Fibroblast of gingiva (primary cell): ENCODE results near the gene HOXB2.
"Not testable (repeated sequence)": the region's sequence is repeated elsewhere in the genome, so short reads cannot be mapped to it uniquely, and the experiment has no call there.

Source experiments
- DNase-seq: peaks from one replicate; pipeline ENCODE4 v3.0.0-alpha.2; 2011; ENCODE audit warnings: low read depth

HOXB2 gene

GRCh38 chr17:48541036-48541576 is 3.8 kb downstream of the HOXB2 start:
- no peak for DNase-seq

DNA sequence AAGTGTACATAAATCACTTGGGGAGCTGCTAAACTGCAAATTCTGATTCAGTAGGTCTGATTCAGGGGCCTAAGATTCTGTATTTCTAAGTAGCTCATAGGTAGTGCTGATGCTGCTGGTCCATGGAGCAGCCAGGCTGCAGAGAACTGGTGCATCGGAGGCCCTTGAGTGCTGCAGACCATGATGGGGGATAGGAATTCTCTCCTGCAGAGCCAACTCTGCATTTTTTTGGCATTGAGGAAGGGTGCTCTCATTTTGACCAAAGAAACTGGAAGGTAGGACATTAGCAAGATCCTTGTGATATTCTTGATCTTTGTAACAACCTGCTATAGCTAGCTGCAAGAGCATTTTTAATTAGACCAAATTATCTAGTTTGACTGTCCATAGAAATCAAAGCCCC is 4.7 kb downstream of the HOXB2 start:
- DNase-seq, result no peak

GRCh38 chr17:48539177-48539576 is 5.7 kb downstream of the HOXB2 start:
- no peak for DNase-seq

DNA sequence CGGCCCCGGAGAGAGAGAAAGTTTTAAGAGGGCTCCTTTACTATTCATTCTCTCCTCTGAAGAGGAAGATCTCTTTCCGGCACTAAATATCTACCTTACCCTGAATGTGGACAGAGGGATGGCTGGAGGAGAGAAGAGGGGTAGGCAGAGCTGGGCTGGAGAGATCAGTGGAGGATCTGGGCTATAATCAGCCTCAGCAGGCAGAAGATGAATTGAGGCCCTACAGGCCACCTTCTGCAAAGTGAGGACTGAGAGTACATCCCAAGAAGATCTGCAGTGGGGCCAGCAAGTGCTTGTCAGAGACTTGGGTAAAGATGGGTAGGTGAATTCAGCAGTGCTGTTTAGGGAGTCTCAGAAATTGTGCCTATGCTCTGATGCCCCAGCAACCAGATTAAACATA is 7.6 kb downstream of the HOXB2 start:
- no peak for DNase-seq

GRCh38 chr17:48535793-48536559 is 8.9 kb downstream of the HOXB2 start:
- DNase-seq, result not testable (repeated sequence)

DNA sequence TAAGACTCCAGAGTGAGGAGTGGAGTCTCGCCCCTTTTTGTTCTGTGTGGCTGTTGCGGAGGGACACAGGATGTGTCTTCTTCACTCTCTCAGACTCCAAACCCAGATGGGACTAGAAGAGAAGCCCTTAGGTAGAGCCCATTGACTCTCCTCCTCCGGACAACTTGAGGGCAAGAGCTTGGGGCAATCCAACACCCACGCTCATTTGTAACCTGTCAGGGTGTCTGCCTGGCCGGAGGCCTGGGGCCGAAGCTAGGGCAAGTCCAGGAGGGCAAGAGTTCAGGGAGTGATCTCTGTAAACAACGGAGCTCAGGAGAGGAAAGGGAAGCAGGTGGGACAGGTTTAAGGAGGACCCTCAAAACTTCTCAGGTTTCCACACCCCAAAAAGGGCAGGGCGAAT is 12.6 kb downstream of the HOXB2 start:
- no peak for DNase-seq

GRCh38 chr17:48530887-48531272 is 14.0 kb downstream of the HOXB2 start, which contains the start of gene HOXB1:
TSS of gene HOXB1 (minus strand) at chr17:48531011. CDS start at chr17:48530904, 107 bp downstream.
- no peak for DNase-seq

DNA sequence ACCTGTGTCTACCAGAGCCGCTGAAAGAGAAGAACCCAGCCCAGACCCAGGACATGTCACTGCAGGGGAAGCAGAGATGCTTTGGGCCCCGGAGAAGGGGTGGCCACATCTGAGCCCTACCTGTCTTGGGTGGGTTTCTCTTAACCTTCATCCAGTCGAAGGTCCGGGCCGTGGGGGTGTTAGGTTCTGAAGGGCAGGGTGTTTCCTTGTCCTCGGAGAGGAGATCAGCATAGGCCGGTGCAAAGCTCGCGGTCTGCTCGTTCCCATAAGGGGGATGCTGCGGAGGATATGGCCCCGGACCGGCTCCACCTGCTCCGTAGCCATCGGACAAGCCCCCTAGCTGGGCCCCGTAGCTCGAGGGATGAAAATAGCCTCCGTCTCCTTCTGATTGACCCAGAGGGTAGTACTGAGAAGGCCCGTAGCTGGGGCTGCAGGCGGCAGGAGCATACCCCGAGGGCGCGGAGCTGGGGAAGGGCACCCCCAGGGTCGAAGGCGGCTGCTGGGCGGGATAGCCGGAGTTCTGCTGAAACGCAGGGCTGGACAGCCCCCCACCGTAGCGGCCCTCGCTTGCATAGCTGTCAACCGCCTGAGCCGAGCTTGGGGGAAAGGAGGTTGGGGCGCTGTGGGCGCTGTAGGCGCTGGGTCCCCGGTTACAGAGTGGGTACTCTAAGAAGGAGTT is 14.6 kb downstream of the HOXB2 start:
- no peak for DNase-seq

DNA sequence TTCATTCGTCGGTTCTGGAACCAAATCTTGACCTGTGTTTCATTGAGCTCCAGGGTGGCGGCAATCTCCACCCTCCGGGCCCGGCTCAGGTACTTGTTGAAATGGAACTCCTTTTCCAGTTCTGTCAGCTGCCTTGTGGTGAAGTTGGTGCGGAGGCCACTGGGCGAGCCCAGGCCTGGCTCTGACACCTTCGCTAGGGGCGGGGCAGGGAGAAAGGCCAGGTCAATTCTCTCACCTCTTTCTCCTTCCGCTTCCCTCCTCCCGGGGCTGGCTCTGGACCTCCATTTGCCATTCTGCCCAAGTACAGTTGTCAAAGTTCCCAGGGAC is 15.3 kb downstream of the HOXB2 start:
- no peak for DNase-seq

DNA sequence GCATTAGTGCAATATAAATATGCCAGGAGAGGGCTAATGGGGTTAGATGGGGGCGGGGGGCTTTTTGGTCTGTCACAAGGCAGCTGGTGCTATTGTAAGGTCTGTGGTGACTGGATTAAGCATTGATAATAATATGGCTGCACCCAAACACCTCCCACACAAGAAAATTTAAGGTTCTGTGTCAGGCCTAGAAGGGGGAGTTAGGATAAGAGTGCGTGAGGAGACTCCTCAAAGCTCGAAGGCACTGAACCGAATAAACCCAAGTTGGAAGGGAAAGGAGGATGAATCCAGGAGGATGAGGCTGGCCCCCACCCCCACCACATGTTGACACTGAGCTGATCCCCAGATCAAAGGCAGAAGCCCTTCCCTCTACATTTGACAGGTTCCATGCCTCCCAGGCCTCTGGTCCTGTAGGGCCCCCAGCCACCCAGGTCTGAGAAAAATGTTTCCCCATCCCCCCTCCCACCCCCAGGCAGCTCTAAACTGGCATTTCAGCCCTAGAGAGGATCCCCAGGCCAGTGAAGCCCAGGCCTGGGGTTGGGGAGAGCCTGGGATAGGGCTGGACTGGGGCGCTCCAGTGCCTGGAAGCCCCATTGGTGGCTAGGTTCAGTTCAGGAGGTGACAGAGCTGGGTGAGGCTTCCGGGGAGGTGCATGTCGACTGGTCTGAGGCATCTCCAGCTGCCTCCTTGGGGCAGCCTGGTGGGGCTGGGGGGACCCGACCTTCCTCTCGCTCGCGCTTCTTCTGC is 15.8 kb downstream of the HOXB2 start:
- DNase-seq, result no peak

DNA sequence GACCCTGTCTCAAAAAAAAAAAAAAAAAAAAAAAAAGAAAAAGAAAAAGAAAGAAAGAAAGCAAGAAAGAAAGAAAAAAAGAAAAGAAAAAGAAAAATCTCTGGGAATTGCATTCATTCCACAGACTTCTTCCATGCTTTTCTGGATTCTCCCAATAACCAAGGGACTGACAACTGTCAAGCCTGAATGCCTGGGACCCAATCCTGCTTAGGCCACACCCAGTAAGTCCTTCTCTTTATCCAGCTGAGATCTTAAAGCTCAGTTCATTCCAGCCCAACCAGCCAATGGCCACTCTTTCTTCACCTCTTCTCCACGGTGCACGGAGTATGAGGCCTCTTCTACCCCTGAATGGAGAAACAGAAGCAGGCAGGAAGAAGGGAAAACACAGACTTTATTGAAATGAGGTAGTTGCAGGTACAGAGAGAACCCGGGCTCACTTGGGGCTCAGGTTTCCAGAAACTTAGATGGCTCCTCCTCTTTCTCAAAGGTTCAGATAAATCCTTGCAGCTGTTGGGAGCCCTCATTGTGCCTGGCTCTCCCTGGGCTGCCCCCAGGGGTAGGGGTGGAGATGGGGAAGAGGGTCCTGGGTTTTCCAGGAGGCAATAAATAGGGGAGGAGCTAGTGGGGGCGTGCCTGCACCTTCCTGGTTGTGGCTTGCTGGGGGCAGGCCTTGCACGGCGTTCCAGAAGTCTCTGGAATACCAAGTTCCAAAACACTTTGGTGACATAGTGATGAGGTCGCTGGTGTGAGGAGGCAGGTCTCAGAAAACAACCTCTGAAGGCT is 16.6 kb downstream of the HOXB2 start:
- DNase-seq, result no peak

DNA sequence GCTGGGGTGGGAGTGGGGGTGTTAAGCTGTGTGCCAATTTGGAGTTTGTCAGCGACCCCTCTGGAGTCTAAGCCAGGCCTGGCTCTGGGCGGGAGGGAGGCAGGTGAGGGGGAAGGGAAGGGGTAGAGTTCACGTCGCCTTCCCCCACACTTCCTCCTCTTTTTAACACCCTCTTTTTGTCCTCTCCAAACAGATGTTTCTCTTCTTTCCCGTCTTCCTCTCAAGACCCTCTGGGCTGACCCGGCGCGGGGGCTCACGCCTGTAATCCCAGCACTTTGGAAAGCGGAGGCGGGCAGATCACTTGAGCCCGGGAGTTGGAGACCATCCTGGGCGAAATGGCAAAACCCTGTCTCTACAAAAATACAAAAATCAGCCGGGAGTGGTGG is 17.4 kb downstream of the HOXB2 start:
- no peak for DNase-seq

DNA sequence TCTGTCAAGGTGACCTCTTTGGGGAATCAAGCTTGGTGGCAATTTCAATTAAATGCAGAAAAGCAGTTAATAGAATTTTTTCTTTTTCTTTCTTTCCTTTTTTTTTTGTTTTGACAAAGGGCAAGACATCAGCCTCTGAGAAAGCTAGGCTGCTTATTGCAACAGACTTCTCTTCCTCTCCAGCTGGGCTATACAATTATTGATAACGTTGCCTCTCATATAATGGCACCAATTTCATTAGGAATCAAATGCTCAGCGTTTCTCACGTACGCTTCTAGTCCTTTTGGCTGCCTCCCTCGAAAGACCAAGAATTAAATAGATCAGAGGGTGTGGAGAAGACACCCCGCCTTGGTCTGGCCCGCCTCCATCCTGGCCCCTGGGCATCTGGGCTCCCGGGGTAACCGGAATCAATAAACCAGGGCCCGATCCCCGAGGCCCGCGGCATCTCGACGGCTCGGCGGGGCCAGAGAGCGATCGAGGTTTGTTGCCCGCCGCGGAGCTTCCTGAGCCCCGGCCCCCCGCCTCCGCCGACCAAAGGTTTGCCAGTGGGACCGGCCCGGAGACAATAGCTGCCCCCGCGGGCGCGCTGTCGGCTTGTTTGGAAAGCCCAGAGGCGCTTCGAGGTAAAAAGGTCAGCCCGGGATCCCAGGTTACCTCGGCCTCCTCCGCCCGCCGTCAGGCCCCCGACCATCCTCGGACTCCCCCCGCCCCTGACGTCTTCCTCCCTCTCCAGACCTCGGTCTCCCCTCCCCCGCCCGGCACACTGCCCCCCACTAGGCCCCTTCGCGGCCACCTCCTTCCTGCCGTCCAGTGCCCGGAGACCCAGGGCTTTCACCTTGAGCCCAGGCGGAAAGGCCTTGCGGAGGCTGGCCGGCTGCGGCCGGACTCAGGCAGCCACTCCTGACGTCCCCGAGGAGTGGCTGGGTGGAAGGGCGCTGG is 18.0 kb downstream of the HOXB2 start:
- DNase-seq, result no peak

GRCh38 chr17:48523010-48523409 is 21.9 kb downstream of the HOXB2 start:
- no peak for DNase-seq

DNA sequence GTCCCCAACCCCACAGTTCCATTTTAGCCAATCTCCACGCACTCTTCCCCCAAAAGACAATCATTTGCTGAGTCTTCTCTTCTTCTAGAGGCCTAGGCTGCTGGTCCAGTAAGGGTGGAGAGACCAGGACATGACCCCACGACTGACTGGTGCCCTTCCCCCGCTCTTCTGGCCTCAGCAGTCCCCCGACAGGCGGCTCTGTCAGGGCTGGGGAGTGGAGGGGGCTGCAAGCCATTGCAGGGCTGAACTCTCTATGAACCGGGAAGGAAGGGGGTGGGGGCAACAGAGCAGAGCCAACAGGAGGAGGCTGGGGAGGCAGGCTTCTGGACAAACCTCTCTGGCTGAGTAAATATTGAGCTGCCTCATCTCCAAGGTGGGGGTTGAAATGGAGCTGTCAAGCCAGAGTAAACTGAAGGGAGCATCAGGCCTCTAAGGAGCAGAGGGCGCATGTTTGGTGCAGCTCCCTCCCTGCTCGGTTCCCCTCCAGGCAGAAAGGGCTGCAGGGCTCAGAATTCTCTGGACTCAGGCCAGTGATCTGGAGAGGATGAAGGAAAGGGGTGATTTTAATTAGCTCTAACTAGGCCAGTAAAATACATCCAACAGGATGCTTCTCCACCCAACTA is 22.8 kb downstream of the HOXB2 start:
- no peak for DNase-seq

- DNase-seq, result no peak
Observed at GRCh38 chr17:48520631-48521079, 24.3 kb downstream of the HOXB2 start.

- no peak for DNase-seq
Observed at GRCh38 chr17:48519427-48519826, 25.5 kb downstream of the HOXB2 start.

- no peak for DNase-seq
Observed at GRCh38 chr17:48517478-48517877, 27.4 kb downstream of the HOXB2 start.

DNA sequence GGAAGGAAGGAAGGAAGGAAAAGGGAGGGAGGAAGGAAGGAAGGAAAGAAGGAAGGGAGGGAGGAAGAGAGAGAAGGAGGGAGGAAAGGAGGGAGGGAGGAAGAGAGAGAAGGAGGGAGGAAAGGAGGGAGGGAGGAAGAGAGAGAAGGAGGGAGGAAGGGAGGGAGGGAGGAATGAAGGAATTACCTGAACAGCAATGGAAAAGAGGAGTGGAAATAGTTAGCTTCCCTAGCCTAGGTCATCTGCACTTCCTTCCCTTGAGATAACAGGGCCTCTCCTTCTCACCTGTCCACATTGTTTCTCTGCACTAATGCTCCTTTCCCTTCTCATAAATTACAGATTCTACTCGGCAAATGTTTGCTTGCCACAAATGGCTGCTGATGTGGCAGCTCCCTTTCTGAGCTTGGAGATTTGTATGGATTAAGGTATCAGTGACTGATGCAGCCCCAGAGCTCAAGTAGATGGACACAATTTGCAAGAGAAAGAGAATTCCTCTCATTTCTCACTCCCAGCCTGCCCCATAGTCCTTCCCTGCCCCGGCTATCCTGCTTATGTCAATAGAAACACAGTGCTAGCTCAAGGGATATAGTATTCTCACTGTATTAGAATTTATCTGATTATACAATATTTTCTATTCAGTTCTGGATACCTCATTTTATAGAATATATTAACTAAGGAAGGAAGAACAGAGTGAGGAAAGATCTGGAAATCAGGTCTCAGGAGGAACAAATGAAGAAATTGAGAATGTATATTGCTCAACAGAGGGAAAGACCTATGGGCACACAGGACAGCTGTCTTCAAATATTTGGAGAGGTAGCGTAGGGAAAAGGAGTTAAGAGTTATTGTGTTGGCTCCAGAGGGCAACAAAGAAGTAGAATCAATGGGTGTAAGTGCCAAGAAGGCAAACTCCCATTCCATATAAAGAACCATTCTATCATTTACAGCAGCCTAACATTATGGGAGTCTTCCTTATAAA is 28.7 kb downstream of the HOXB2 start:
- no peak for DNase-seq
